Suprapubic skin (tissue), 4 donors: ENCODE measurements around the gene TRNT1. TPM values are rescaled to one million over a fixed set of nuclear protein-coding genes. Genes with fewer than 3 reads are reported as not detected.

Experiments used
- DNase-seq, 2 donors: peaks; one replicate each; pipeline ENCODE4 v3.0.0-alpha.2; 2019; ENCODE audit warnings: low spot score in 2 of 2
- H3K27ac ChIP-seq: fragments of 200-600 bp; sonication (generic); one replicate; pipeline ENCODE4 v1.5.1; 2019
- H3K27me3 ChIP-seq: fragments of 200-600 bp; sonication (generic); one replicate; pipeline ENCODE4 v1.5.1; 2019
- H3K36me3 ChIP-seq: fragments of 200-600 bp; sonication (generic); one replicate; pipeline ENCODE4 v1.5.1; 2019
- H3K4me1 ChIP-seq: fragments of 200-600 bp; sonication (generic); one replicate; pipeline ENCODE4 v1.5.1; 2019
- H3K4me3 ChIP-seq: fragments of 200-600 bp; sonication (generic); one replicate; pipeline ENCODE4 v1.5.1; 2019; ENCODE audit warnings: mild to moderate bottlenecking
- H3K9me3 ChIP-seq: fragments of 200-600 bp; sonication (generic); one replicate; pipeline ENCODE4 v1.5.1; 2019
- CTCF ChIP-seq, 2 donors: fragments of 200-600 bp in 1 of 2; fragments of 450-650 bp in 1 of 2; sonication (generic) in 1 of 2; IDR thresholded peaks; one replicate each; pipeline ENCODE4 v1.5.1; 2016 to 2019; ENCODE audit warnings: antibody characterized with exemption in 2 of 2, mild to moderate bottlenecking in 1 of 2, moderate library complexity in 1 of 2
- EP300 ChIP-seq: sonication (generic); formaldehyde crosslinking; IDR thresholded peaks from one replicate; pipeline ENCODE4 v1.6.1; 2017; ENCODE audit warnings: antibody characterized with exemption
- POLR2A ChIP-seq, 2 donors: fragments of 450-650 bp; IDR thresholded peaks; one replicate each; pipeline ENCODE4 v1.6.1; 2017; ENCODE audit warnings: antibody characterized with exemption in 2 of 2, mild to moderate bottlenecking in 2 of 2, moderate library complexity in 2 of 2
- POLR2AphosphoS5 ChIP-seq, 3 donors: sonication (generic); formaldehyde crosslinking; IDR thresholded peaks; one replicate each; pipeline ENCODE4 v1.6.1; 2017; ENCODE audit warnings: antibody characterized with exemption in 3 of 3
- WGBS: methylation state at CpG from one replicate; pipeline ENCODE4 v1.1.5; 2018; 5-methylcytosine and 5-hydroxymethylcytosine counted together
- total RNA-seq, 4 donors: library from RNA; depleted of rRNA; stranded (reverse); fragments of >200 nt; gene quantifications; one replicate each; pipeline ENCODE4 v1.1.0, GENCODE V29; 2016

TRNT1 gene
- total RNA-seq, 4 donors from 2014 or later: 9.9 to 28.1 (median 13.4) TPM

DNA sequence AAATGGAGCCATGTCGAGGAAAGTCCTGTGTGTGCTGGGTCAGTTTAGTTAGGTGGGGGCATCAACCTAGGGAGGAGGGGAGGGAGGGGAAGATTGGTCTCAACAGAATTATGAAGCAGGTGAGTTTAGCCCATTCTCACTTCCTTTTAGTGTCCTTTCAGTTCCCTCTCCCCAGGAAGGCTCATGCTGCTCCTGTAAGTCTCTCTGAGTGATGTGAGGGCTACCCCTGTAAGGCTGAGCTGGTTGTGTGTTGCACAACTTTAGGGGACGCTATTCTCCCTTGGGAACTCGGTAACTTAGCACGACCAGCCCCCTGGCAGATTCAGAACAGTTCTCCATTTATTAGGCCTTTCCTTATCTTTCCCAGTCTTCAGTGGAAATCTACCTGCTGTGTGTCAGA is 37.7 kb upstream of the TRNT1 start:
- H3K4me3 ChIP-seq: no peak overlapping the region
- TF ChIP-seq EP300 (no peak), POLR2AphosphoS5 (IDR thresholded peaks at IDR 0.05) (no peak), POLR2A (IDR thresholded peaks at IDR 0.05) (no peak), CTCF (IDR thresholded peaks at IDR 0.05) (no peak)
- WGBS: 69% methylated on average over 4 of the region's 4 CpGs
- no peaks in the 10 kb centered on the region for H3K4me1 ChIP-seq
- H3K27me3 ChIP-seq: no peaks in the 10 kb centered on the region
- no peak overlapping the region for H3K27ac ChIP-seq
- no peaks in the 10 kb centered on the region for H3K36me3 ChIP-seq
- no peak for DNase-seq
- no peaks in the 10 kb centered on the region for H3K9me3 ChIP-seq

DNA sequence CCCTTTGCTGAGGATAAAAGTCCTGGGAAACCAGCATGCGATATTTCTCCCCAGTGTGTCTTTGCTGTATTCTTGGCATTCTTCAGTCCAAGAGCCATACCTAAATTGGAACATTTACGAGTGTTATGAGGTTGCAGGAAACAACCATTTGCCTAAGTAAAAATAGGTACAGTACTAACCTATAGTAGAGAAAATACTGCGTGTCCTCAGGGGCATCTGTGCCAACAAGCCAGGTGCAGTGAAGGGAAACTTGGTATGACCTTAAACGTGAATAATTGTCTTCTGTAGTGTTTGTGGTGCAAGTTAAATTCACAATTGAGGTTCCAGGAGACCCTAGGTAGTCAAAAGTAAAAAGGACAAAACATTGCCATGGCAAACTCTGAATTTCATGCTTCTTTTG is 28.8 kb upstream of the TRNT1 start:
- no peak overlapping the region for H3K4me3 ChIP-seq
- WGBS: 76% methylated on average over 4 of the region's 4 CpGs
- no peaks in the 10 kb centered on the region for H3K9me3 ChIP-seq
- H3K27me3 ChIP-seq: no peaks in the 10 kb centered on the region
- no peak overlapping the region for H3K27ac ChIP-seq
- TF ChIP-seq CTCF (IDR thresholded peaks at IDR 0.05) (no peak), EP300 (no peak), POLR2AphosphoS5 (IDR thresholded peaks at IDR 0.05) (no peak), POLR2A (IDR thresholded peaks at IDR 0.05) (no peak)
- H3K4me1 ChIP-seq: no peaks in the 10 kb centered on the region
- DNase-seq: no peak
- H3K36me3 ChIP-seq: no peaks in the 10 kb centered on the region

GRCh38 chr3:3101660-3102458 is 24.9 kb upstream of the TRNT1 start:
- Histone ChIP-seq H3K27me3 (no peaks in the 10 kb centered on the region), H3K4me3 (no peak overlapping the region), H3K27ac (no peak overlapping the region), H3K9me3 (no peaks in the 10 kb centered on the region), H3K4me1 (no peaks in the 10 kb centered on the region), H3K36me3 (no peaks in the 10 kb centered on the region)
- no peak for TF ChIP-seq EP300
- no peak for TF ChIP-seq POLR2AphosphoS5 (IDR thresholded peaks at IDR 0.05)
- no peak for TF ChIP-seq CTCF (IDR thresholded peaks at IDR 0.05)
- TF ChIP-seq POLR2A (IDR thresholded peaks at IDR 0.05): no peak
- 83% methylated on average over 6 of the region's 6 CpGs for WGBS
- no peak for DNase-seq

- 85% methylated on average over 6 of the region's 6 CpGs for WGBS
- TF ChIP-seq POLR2AphosphoS5 (IDR thresholded peaks at IDR 0.05) (no peak), CTCF (IDR thresholded peaks at IDR 0.05) (no peak), EP300 (no peak), POLR2A (IDR thresholded peaks at IDR 0.05) (no peak)
- H3K27ac ChIP-seq: no peak overlapping the region
These were observed 24.0 kb upstream of the TRNT1 start for GRCh38 chr3:3102751-3103150.

GRCh38 chr3:3105246-3105645 is 21.5 kb upstream of the TRNT1 start:
- Histone ChIP-seq H3K36me3 (no peaks in the 10 kb centered on the region), H3K27me3 (no peaks in the 10 kb centered on the region), H3K27ac (no peak overlapping the region), H3K4me3 (no peak overlapping the region), H3K9me3 (no peaks in the 10 kb centered on the region), H3K4me1 (no peaks in the 10 kb centered on the region)
- TF ChIP-seq POLR2A (IDR thresholded peaks at IDR 0.05): no peak
- TF ChIP-seq POLR2AphosphoS5 (IDR thresholded peaks at IDR 0.05): no peak
- no peak for DNase-seq
- WGBS: 90% methylated on average over 3 of the region's 3 CpGs

More at GRCh38 chr3:3102751-3103150, 24.0 kb upstream of the TRNT1 start:
- Histone ChIP-seq H3K4me1 (no peaks in the 10 kb centered on the region), H3K27me3 (no peaks in the 10 kb centered on the region), H3K36me3 (no peaks in the 10 kb centered on the region), H3K4me3 (no peak overlapping the region), H3K9me3 (no peaks in the 10 kb centered on the region)
- DNase-seq: no peak
